ENCODE measurements around the gene SFXN3.

Gene SFXN3

GRCh38 chr10:101031128-101031795 is at the start of gene SFXN3, which contains the start of gene PDZD7:
SFXN3 (plus strand) TSS chr10:101031234; CDS start chr10:101034695, 3,461 bp downstream.
PDZD7 (minus strand) TSS chr10:101031129; CDS start chr10:101030219, 910 bp downstream.
- peak; percentile 40 for DNase-seq

DNA sequence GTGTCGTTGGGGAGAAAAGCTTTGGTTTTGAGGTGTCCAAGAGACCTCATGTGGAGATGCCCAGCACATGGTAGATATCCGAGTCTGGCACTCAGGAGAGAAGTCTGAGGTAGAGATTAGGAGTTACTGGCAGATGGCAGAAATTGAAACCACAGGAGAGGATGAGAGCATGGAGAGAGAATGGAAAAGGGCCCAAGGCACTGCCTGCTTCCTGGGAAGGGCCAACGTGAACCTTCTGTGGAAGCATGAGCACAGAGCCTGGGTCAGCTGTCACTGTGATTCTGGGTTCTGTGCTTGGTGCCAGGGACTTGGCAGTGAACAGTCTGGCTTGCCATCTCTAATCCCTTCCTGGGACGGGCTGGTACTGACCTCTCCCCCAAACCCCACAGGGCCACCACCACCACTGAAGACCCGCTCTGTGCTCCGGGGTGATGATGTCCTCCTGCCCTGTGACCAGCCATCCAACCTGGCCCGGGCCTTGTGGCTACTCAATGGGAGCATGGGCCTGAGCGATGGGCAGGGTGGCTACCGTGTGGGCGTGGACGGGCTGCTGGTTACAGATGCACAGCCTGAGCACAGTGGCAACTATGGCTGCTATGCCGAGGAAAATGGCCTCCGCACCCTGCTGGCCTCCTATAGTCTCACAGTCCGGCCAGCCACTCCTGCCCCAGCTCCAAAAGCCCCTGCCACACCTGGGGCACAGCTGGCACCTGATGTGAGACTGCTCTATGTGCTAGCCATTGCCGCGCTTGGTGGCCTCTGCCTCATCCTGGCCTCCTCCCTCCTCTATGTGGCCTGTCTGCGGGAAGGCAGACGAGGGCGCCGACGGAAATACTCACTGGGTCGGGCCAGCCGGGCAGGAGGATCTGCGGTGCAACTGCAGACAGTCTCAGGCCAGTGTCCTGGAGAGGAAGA is 47.9 kb upstream of the SFXN3 start:
- DNase-seq, result no peak

DNA sequence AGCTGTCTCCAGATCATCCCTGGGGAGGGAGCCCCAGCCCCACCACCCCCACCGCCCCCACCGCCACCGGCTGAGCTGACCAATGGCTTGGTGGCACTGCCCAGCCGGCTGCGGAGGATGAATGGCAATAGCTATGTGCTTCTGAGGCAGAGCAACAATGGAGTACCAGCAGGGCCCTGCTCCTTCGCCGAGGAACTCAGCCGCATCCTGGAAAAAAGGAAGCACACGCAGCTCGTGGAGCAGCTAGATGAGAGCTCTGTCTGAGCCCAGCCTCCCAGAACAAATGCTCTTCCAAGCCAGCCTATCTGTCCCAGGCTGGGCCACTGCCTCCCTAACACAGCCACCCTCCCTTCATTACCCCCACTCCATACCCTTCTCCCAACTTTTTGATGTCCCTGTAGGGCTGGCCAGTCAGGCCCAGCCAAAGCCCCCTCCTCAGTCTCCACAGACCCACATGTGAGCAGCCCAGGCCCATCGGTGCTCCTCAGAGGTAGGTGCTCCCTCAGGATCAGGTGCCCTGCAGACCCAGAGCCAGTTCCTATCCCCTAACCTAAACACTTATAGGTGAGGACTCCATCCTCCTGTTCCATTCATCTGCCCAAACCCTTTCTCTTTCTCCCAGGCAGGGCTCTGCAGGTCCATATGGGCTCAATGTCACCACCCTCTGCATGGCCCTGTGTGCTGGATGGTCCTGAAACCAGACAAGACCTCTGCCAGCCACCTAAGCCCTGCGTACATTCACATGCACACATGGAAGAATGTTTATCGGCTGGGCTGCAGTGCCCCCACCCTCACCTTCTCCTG is 47.0 kb upstream of the SFXN3 start:
- DNase-seq, result no peak

DNA sequence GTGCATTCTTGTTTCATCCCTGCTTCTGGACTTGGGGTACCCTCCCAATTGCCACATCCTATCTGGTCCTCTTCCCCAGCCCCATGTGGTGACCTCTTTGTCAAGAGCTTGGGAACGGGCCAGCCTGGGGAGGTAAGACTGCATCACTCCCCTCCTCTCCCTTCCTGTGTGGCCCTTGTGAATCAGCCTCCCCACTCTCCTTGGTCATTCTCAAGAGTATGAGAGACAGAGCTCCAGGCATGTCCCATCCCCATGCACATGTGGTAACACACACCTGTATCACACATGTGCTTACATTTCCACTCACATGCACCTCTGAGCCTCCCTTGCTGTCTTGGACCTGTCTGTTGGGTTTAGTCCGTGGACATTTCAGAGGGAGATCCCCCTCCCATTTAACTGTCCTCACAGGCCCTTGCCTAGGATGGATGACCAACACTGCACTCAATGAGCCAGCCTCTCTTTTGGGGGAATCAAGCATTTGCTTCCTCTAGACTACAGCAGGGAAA is 46.3 kb upstream of the SFXN3 start:
- DNase-seq, result no peak

DNA sequence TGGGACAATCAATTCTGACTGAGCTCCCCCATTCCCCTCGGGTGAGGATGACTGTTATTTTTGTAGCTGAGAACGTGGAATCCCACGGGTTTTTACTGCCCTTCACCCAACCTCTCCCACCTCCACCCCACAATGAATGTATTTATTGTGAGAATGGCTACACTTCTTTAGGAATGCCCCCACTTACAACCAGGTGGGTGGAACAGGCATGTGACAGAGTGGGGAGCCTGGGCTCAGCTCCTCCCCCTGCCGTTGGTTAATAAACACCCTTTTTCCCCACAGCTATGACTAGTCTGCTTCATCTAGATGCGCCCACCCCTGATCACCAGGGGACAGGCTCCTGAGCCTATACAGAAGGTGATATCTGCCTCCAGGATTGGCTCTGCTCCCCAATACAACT is 45.7 kb upstream of the SFXN3 start:
- no peak for DNase-seq

GRCh38 chr10:100986623-100986951 is 44.4 kb upstream of the SFXN3 start:
- no peak for DNase-seq

- DNase-seq, result peak; percentile 9
These were observed 43.9 kb upstream of the SFXN3 start, which contains the start of the genes MRPL43 and TWNK for GRCh38 chr10:100986952-100987684. MRPL43 (minus strand) TSS chr10:100987497; CDS start chr10:100987443, 54 bp downstream. TWNK (plus strand) TSS chr10:100987543; CDS start chr10:100988211, 668 bp downstream.

DNA sequence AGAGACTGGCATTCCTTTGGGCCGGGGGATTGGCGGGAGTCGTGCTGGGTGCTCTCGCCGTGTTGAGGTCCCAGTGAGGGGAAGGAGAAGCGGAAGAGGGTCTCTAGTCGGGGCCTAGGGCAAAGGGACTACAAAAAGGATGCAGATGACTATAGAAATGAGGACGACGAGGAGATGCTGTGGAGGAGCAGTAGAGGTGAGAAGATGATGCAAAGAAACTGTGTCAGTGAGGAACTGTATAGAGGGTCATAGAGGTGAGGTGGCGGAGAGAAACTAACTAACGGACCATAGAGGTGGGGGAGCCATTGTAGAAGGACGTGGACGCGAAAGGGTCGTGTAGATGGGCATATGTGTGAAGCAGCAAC is 43.4 kb upstream of the SFXN3 start:
- no peak for DNase-seq

GRCh38 chr10:100988166-100988565 is 42.9 kb upstream of the SFXN3 start:
- DNase-seq, result no peak

DNA sequence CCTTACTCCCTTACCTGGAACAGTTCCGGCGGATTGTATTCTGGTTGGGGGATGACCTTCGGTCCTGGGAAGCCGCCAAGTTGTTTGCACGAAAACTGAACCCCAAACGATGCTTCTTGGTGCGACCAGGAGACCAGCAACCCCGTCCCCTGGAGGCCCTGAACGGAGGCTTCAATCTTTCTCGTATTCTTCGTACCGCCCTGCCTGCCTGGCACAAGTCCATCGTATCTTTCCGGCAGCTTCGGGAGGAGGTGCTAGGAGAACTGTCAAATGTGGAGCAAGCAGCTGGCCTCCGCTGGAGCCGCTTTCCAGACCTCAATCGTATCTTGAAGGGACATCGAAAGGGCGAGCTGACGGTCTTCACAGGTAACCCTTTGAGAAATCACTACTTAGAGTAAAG is 41.9 kb upstream of the SFXN3 start:
- DNase-seq, result no peak

DNA sequence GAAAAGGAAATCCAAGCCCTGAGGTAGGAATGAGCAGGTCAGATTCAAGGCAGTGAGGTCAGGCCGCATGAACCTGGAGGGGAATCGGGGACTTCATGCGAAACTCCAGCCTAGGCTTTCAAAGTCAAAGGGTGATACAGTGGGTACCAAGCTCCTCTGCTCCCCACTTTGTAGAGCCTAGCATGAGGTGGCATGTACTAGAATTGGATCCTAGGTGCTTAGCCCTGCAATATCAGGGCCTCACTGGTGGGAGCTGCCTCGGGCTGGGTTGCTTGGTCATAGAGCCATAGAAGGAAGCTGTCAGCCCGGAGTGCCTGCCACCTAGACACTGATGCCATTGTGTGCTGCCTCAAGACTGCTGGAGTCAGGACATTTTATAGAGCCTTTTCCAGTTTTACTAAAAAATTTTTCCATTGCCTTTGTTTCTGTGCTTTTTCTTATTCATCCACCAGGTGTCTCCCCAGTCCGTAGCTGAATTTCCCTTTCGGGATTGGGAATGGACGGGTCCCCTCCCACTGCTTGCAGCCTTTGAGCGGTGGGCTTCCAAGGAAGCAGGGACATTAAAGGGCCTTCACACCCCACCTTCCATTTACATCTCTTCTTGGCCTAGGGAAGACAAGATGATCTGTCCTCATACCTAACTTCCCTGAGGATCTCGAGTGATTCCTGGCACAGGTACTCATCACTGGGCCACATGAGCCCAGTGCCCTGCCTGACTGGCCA is 36.9 kb upstream of the SFXN3 start:
- no peak for DNase-seq

DNA sequence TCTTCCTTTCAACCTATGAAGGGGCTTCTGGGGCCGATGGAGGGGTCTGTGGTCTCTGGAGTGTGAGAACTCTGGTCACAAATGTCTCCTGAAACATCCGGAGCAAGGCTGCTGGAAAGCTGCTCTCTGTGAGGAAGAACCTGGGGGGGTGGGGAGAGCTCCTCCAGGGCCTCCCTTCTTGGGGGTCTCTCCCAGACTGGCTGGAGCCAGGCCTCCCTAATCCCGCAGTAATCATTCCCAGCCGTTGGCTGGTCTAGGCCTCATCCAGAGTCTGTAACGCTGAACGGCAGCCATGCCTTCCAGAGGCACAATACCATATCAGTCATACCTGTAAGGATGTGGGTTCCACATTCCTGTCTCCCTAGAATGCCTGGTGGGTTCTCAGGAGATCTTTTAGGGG is 35.9 kb upstream of the SFXN3 start:
- no peak for DNase-seq

DNA sequence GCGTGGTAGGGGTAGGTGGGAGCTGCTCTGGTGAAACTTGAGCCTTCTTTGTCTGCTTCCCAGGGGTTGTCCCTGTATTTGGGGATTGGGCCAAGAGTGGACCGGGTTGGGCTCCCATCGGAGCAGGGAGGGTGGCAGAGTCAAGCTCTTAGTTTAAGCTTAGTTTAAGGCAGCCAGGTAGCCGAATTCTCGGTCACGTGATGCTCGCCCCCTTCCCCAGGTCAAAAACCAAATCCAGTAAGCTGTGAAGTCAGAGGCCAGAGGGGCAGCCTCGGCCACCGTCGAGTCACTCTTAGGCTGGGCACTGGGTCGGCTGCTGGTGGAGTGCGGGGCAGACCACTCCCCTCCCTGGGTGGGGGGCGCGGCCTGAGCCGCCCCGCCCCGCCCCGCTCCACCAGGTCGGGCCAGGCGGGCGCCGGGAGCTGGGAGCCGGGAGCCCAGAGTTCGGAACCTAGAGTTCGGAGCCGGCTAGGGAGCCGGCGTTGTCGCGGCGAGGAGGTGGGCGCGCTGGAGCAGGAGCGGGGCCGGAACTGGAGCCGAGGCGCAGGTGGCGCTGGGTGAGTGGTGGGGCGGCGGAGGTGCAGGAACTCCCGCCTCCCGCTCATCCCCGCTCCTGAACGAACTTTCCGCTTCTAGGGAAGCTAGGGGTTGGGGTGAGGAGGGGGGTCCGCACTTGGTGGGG is 34.2 kb upstream of the SFXN3 start:
- DNase-seq, result no peak

DNA sequence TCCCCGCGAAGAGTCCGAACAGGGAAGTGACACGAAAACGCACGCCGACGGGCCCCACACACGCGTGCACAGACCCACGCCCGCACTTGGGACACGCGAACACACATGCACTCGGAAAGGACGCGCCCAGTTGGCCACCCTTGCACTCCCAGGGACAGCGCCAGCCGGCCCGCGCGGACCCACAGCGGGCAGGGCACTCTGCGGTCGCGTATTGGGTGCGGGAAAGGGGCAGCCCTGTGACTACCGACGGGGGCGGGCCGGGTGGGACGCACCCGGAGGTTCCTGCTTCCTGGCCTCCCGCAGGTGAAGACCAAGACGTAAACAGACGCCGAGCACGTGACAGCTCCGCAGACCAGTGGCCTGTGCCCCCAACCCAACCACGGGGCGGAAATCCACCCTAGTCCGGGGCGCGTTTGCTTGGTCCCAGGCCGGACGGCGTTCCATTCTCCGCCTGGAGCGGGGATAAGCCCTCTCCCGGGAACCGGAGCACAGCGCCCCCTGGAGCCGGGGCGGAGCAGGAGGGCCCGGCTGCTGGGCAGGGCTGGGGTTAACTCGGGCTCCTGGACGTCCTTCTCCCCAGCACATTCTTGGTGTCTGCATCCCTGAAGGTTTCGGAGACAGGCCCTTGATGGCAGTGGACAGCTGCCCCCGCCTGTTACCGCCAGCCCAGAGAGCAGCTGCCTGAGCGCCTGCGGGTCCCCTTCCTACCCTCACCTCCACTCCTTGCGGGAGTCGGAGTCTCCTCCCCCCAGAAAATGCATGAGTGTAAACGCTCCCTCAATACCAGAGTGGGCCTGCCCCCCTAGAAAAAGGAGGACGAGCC is 33.5 kb upstream of the SFXN3 start:
- DNase-seq, result no peak

DNA sequence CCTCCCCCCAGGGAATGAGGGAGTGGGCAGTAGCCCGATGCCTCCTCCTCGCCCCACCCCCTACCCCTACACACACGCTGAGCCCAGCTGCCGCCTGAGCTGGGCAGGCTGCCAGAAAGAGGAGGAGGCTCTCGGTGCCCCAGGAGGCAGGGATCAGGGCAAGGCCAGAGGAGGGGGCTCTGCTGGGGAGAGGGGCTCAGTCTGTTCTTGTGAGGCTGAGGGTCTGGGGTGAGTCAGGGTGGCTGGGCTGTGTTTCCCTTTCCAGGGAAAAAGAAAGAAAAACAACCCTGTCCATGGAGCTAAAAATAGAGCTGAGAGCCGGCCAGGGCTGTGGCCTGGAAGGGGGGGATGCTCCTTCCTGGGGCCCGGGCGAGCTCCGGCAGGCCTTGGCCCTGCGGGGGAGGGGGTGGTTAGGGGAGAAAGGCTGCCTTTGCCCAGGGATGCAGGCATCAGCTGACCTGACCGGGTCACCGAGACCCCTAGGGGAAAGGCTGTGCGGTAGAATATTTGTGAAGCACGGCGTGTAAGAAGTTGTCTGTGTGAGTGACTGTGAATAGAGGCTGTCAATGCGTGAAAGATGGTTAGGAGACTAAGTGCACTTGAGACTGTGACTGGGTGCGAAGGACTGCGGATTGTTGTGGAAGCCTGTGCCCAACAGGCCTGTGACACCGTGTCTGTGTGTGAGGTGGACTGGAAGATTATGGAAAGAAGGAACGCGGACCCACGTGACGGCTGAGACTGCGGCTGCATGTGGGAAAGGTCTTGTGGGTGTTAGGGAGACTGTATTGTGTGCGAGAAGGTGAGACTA is 32.6 kb upstream of the SFXN3 start:
- peak; percentile 33 for DNase-seq

- no peak for DNase-seq
These were observed 31.9 kb upstream of the SFXN3 start for GRCh38 chr10:100998991-100999741.

DNA sequence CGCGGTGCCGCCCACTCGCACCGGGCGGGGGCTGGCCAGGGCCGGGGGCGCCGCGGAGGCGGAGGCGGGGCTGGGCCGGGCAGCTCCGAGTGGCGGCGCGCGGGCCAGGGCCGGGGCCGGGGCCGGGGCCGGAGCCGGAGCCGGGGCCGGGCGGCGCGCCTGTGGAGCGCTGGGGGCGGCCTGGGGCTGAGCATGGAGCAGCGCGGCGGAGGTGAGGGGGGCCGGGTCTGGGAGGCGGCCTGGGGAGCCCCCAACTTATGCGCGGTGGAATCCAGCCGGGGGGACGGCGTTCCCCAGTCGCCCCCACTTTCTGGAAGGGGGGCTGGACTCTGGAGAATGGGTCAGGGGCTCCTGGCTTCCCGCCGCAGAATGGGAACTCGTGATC is 31.3 kb upstream of the SFXN3 start, which contains the start of gene LZTS2:
Gene LZTS2, plus strand, starts transcription at position 67 of the 385 bp plus-strand sequence. CDS start 2,731 bp downstream, outside the sequence.
- no peak for DNase-seq

All from NCI-H187 treated with DMSO at 0.1 percent for 48 hours (cell line).